H1 (cell line): ENCODE measurements around the gene SYNDIG1.

Experiments used
- BCL11A ChIP-seq, 2 experiments: IDR thresholded peaks; one replicate each; pipeline ENCODE4 v1.6.1; 2011; ENCODE audit warnings: low read depth in 2 of 2, low read length in 2 of 2, mild to moderate bottlenecking in 2 of 2
- CTCF ChIP-seq, 3 experiments: IDR thresholded peaks; 1 replicate in 2 of 3; 2 replicates in 1 of 3; pipeline versions ENCODE4 v1.5.1 to v1.6.1; 2011; ENCODE audit warnings: low read length in 3 of 3, mild to moderate bottlenecking in 3 of 3, inconsistent platforms in 2 of 3, low read depth in 1 of 3, moderate library complexity in 1 of 3; ENCODE audit not compliant: insufficient read depth in 1 of 3; ENCODE audit errors: control extremely low read depth in 1 of 3
- EP300 ChIP-seq, 2 experiments: IDR thresholded peaks; 1 replicate in 1 of 2; 2 replicates in 1 of 2; pipeline ENCODE4 v1.6.1; 2011 to 2012; ENCODE audit warnings: low read depth in 2 of 2, low read length in 2 of 2, mild to moderate bottlenecking in 2 of 2, borderline replicate concordance in 1 of 2, inconsistent platforms in 1 of 2, moderate library complexity in 1 of 2
- EZH2 ChIP-seq: fragments of 200-600 bp; sonication (generic); IDR thresholded peaks from 2 replicates; pipeline ENCODE4 v1.7.1; 2012; ENCODE audit warnings: low read depth, mild to moderate bottlenecking, moderate library complexity, low read length, inconsistent platforms; ENCODE audit not compliant: severe bottlenecking
- HDAC2 ChIP-seq, 2 experiments: fragments of 300-600 bp in 1 of 2; sonication (generic) in 1 of 2; IDR thresholded peaks; 2 replicates each; pipeline ENCODE4 v1.6.1; 2011 to 2012; ENCODE audit warnings: low read depth in 2 of 2, low read length in 2 of 2, mild to moderate bottlenecking in 2 of 2, moderate library complexity in 2 of 2, borderline replicate concordance in 1 of 2, inconsistent platforms in 1 of 2
- KDM4A ChIP-seq: IDR thresholded peaks from one replicate; pipeline ENCODE4 v1.7.1; 2012; ENCODE audit warnings: low read depth, mild to moderate bottlenecking, moderate library complexity, low read length, inconsistent platforms; ENCODE audit not compliant: severe bottlenecking
- MAFK ChIP-seq: IDR thresholded peaks from 2 replicates; pipeline ENCODE4 v1.6.1; 2012; ENCODE audit warnings: low read depth, mild to moderate bottlenecking, improper control_type of control experiment, low read length
- POLR2A ChIP-seq, 2 experiments: IDR thresholded peaks; 1 replicate in 1 of 2; 2 replicates in 1 of 2; pipeline ENCODE4 v1.6.1; 2011; ENCODE audit warnings: low read depth in 2 of 2, low read length in 2 of 2, mild to moderate bottlenecking in 2 of 2; ENCODE audit errors: control extremely low read depth in 1 of 2
- RAD21 ChIP-seq, 2 experiments: IDR thresholded peaks in 1 of 2; conservative IDR thresholded peaks in 1 of 2; 2 replicates each; pipeline ENCODE4 v1.6.1; 2011; ENCODE audit warnings: low read depth in 2 of 2, low read length in 2 of 2, improper control_type of control experiment in 1 of 2, inconsistent platforms in 1 of 2, mild to moderate bottlenecking in 1 of 2, moderate library complexity in 1 of 2
- SAP30 ChIP-seq: fragments of 300-600 bp; sonication (generic); IDR thresholded peaks from 2 replicates; pipeline ENCODE4 v1.7.1; 2012; ENCODE audit warnings: low read length, moderate library complexity, mild to moderate bottlenecking, inconsistent platforms; ENCODE audit not compliant: insufficient read depth, insufficient replicate concordance
- SIN3A ChIP-seq, 2 experiments: IDR thresholded peaks in 1 of 2; conservative IDR thresholded peaks in 1 of 2; 2 replicates each; pipeline ENCODE4 v1.6.1; 2011 to 2012; ENCODE audit warnings: low read length in 2 of 2, improper control_type of control experiment in 1 of 2, low read depth in 1 of 2, mild to moderate bottlenecking in 1 of 2
- TF ChIP-seq, protein P1 (sequence below): IDR thresholded peaks from 2 replicates; pipeline ENCODE4 v1.6.1; 2012; ENCODE audit warnings: inconsistent platforms

DNA sequence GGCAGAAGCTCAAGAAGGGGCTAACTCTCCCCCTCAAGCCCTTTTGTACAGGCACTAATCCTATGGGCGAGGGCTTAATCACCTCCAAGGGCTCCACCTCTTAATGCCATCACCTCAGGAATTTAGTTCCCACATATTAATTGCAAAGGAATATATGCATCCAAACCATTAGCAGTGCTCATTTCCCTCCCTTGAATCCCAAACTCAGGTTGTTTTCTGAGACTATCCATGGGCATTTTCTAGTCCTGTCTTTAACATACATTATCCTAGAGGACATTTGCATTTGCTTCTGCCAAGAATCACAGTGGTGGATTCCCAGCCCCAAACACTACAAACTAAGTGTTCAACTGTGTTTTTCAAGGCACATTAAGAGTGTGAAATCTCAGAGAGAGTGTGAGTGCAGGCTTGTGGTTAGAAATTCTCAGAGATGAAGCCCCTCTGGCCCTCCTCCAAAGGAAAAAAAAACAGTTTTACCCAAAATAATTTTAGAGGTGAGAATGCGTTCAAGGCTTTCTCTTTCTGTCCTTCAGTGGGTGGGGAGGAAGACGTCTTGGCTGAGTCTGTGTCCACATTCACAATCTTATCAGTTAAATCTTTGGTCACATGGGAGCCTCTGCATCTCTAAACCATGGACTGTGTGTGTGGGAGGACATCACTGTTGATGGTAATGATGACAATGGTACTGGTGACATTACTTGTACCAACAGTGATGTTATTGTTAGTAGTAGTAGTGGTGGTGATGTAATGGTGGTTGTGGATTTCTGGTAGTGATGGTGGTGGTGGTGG lies 59.3 kb downstream of the SYNDIG1 start:
- TF ChIP-seq RAD21 (IDR thresholded peaks at IDR 0.05 in 1 of 2, conservative IDR thresholded peaks at IDR 0.05 in 1 of 2; ENCODE audit: low read depth in 2 of 2, low read length in 2 of 2) (no peak), KDM4A (no peak), EP300 (IDR thresholded peaks at IDR 0.05; ENCODE audit: borderline replicate concordance in 1 of 2, low read depth in 2 of 2, low read length in 2 of 2) (no peak), CTCF (IDR thresholded peaks at IDR 0.05; ENCODE audit: control extremely low read depth in 1 of 3, insufficient read depth in 1 of 3, low read depth in 1 of 3, low read length in 3 of 3) (no peak), POLR2A (IDR thresholded peaks at IDR 0.05; ENCODE audit: control extremely low read depth in 1 of 2, low read depth in 2 of 2, low read length in 2 of 2) (no peak), EZH2 (no peak), MAFK (no peak), HDAC2 (IDR thresholded peaks at IDR 0.05; ENCODE audit: borderline replicate concordance in 1 of 2, low read depth in 2 of 2, low read length in 2 of 2) (no peak), SIN3A (conservative IDR thresholded peaks at IDR 0.05 in 1 of 2, IDR thresholded peaks at IDR 0.05 in 1 of 2; ENCODE audit: low read depth in 1 of 2, low read length in 2 of 2) (no peak), BCL11A (IDR thresholded peaks at IDR 0.05; ENCODE audit: low read depth in 2 of 2, low read length in 2 of 2) (no peak), SAP30 (no peak)
- TF ChIP-seq, protein P1, sequence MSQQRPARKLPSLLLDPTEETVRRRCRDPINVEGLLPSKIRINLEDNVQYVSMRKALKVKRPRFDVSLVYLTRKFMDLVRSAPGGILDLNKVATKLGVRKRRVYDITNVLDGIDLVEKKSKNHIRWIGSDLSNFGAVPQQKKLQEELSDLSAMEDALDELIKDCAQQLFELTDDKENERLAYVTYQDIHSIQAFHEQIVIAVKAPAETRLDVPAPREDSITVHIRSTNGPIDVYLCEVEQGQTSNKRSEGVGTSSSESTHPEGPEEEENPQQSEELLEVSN = no peak
